Endodermal cell (in vitro differentiated cells): Measurements from ENCODE around the gene IL13RA1. TPM values are rescaled to one million over a fixed set of nuclear protein-coding genes. Genes with fewer than 3 reads are reported as not detected.

Experiments
- DNase-seq: peaks from one replicate; pipeline ENCODE4 v3.0.0-alpha.2; 2017
- H3K27ac ChIP-seq: 2 replicates; pipeline ENCODE4 v1.5.1; 2013; ENCODE audit warnings: mild to moderate bottlenecking, low read depth, low read length, moderate library complexity
- H3K27me3 ChIP-seq: 2 replicates; pipeline ENCODE4 v1.6.1; 2013; ENCODE audit warnings: mild to moderate bottlenecking, low read length, moderate library complexity; ENCODE audit not compliant: insufficient read depth, control insufficient read depth, poor library complexity, severe bottlenecking
- H3K36me3 ChIP-seq: 2 replicates; pipeline ENCODE4 v1.7.0; 2013; ENCODE audit warnings: mild to moderate bottlenecking, low read length, moderate library complexity; ENCODE audit not compliant: control insufficient read depth, insufficient read depth
- H3K4me1 ChIP-seq: one replicate; pipeline ENCODE4 v1.7.0; 2013; ENCODE audit warnings: low read length; ENCODE audit not compliant: control insufficient read depth, insufficient read depth
- H3K4me3 ChIP-seq: 2 replicates; pipeline ENCODE4 v1.5.1; 2013; ENCODE audit warnings: mild to moderate bottlenecking, low read length, moderate library complexity
- H3K9ac ChIP-seq: 2 replicates; pipeline ENCODE4 v1.6.1; 2013; ENCODE audit warnings: mild to moderate bottlenecking, low read length, moderate library complexity; ENCODE audit not compliant: poor library complexity, severe bottlenecking; ENCODE audit errors: extremely low read depth
- H3K9me3 ChIP-seq: 2 replicates; pipeline ENCODE4 v1.6.1; 2013; ENCODE audit warnings: mild to moderate bottlenecking, low read length, moderate library complexity; ENCODE audit not compliant: control insufficient read depth
- H3K27ac Mint-ChIP-seq: 2 replicates; pipeline ENCODE4 v1.8.0; 2020; ENCODE audit warnings: mixed read lengths
- H3K27me3 Mint-ChIP-seq: 2 replicates; pipeline ENCODE4 v1.8.0; 2021; ENCODE audit warnings: mild to moderate bottlenecking, mixed read lengths; ENCODE audit not compliant: insufficient read depth
- H3K36me3 Mint-ChIP-seq: 2 replicates; pipeline ENCODE4 v1.8.0; 2020; ENCODE audit warnings: low read depth, mixed read lengths
- H3K4me1 Mint-ChIP-seq: 2 replicates; pipeline ENCODE4 v1.8.0; 2020; ENCODE audit warnings: mixed read lengths
- H3K4me3 Mint-ChIP-seq: 2 replicates; pipeline ENCODE4 v1.8.0; 2020; ENCODE audit warnings: mild to moderate bottlenecking, moderate library complexity, mixed read lengths
- H3K9me3 Mint-ChIP-seq: 2 replicates; pipeline ENCODE4 v1.8.0; 2020; ENCODE audit warnings: mild to moderate bottlenecking, mixed read lengths
- WGBS, 2 experiments: methylation state at CpG; one replicate each; pipeline versions ENCODE4 v1.1.5 to v1.1.7; 2013; ENCODE audit warnings: missing lambda C conversion rate in 2 of 2, mixed read lengths in 1 of 2; ENCODE audit not compliant: insufficient coverage in 1 of 2, insufficient read length in 1 of 2; 5-methylcytosine and 5-hydroxymethylcytosine counted together
- total RNA-seq, 2 donors: library from RNA; stranded (reverse); fragmentation: NEBNext Ultra II Directional in 1 of 2; extraction: Animal tissue kit (Norgen Biotek cat#: 25700) in 1 of 2; gene quantifications; 2 replicates in 1 of 2; 3 replicates in 1 of 2; pipeline ENCODE4 v1.2.1, GENCODE V29; 2021
- TF ChIP-seq, protein P1 (sequence below): fragments of 200-600 bp; sonication (generic); conservative IDR thresholded peaks from 2 replicates; pipeline ENCODE4 v1.5.0; 2021; ENCODE audit warnings: antibody characterized with exemption, mild to moderate bottlenecking

Gene IL13RA1
- total RNA-seq, 2 donors from 2014 or later = 27.8 to 32.9 TPM

GRCh38 chrX:118780911-118781310 is 53.5 kb downstream of the IL13RA1 start:
- peaks cover 41% of the 10 kb centered on the region for H3K9me3 Mint-ChIP-seq
- Histone ChIP-seq H3K9me3 (no peaks in the 10 kb centered on the region), H3K4me1 (no peaks in the 10 kb centered on the region), H3K4me3 (no peak overlapping the region), H3K9ac (no peak overlapping the region), H3K27me3 (no peaks in the 10 kb centered on the region), H3K27ac (no peak overlapping the region), H3K36me3 (no peaks in the 10 kb centered on the region)
- H3K36me3 Mint-ChIP-seq = peaks cover 2% of the 10 kb centered on the region
- H3K4me1 Mint-ChIP-seq = no peaks in the 10 kb centered on the region
- H3K4me3 Mint-ChIP-seq = no peak overlapping the region
- WGBS, 2 experiments = 100% methylated on average over 1 of the region's 1 CpG; no CpG with 5 or more reads in 1 of the 2 experiments
- DNase-seq = no peak
- TF ChIP-seq, protein P1, sequence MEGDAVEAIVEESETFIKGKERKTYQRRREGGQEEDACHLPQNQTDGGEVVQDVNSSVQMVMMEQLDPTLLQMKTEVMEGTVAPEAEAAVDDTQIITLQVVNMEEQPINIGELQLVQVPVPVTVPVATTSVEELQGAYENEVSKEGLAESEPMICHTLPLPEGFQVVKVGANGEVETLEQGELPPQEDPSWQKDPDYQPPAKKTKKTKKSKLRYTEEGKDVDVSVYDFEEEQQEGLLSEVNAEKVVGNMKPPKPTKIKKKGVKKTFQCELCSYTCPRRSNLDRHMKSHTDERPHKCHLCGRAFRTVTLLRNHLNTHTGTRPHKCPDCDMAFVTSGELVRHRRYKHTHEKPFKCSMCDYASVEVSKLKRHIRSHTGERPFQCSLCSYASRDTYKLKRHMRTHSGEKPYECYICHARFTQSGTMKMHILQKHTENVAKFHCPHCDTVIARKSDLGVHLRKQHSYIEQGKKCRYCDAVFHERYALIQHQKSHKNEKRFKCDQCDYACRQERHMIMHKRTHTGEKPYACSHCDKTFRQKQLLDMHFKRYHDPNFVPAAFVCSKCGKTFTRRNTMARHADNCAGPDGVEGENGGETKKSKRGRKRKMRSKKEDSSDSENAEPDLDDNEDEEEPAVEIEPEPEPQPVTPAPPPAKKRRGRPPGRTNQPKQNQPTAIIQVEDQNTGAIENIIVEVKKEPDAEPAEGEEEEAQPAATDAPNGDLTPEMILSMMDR = no peak
- no peaks in the 10 kb centered on the region for H3K27me3 Mint-ChIP-seq
- H3K27ac Mint-ChIP-seq = no peak overlapping the region

DNA sequence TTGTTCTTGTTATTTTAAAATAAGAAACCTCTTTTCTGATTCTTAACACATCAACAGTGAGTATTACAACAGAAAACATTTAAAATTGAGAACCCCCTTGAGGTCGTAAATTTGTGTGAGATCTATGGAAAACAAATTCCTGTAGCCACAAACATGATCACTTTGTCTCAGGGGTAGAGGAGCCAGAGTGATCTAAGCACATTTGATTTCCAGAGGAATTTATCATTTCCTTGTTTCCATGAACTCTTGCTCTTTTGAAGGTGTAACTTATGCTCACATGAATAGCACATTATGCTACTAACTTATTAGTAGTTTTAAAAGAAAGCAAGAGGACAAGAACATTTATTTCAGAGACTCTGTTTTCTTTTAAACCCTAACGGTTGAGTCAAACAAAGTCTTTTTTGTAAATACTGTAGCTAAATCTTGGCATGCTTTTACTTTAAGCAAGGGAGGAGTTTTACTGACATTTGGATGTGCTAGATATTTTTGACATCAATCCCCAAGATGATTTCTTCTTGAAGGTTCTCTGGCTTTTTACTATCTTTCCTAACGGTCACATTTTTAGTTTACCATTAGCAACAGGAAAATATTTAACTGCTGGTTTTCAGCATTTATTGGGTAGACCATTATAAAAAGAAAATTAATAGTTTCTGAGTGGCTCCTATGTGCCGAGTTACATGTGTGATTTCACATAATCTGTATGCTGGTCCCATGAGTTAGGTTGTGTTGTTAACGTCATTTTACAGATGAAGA is 68.3 kb downstream of the IL13RA1 start:
- DNase-seq = no peak
- no peak overlapping the region for H3K4me3 ChIP-seq
- H3K4me3 Mint-ChIP-seq = no peak overlapping the region
- 91 to 100% methylated on average over 2 to 4 of the region's 5 CpGs for WGBS, 2 experiments
- TF ChIP-seq, protein P1 = no peak
- H3K36me3 Mint-ChIP-seq = peaks cover 9% of the 10 kb centered on the region
- no peak overlapping the region for H3K27ac Mint-ChIP-seq
- H3K4me1 ChIP-seq = no peaks in the 10 kb centered on the region
- no peaks in the 10 kb centered on the region for H3K9me3 ChIP-seq
- H3K27ac ChIP-seq = no peak overlapping the region
- peaks cover 54% of the 10 kb centered on the region for H3K9me3 Mint-ChIP-seq
- H3K36me3 ChIP-seq = peaks cover 7% of the 10 kb centered on the region
- no peaks in the 10 kb centered on the region for H3K27me3 Mint-ChIP-seq
- H3K9ac ChIP-seq = no peak overlapping the region
- no peaks in the 10 kb centered on the region for H3K4me1 Mint-ChIP-seq
- no peaks in the 10 kb centered on the region for H3K27me3 ChIP-seq

- H3K36me3 Mint-ChIP-seq = no peaks in the 10 kb centered on the region
- TF ChIP-seq, protein P1 = no peak
- H3K27me3 Mint-ChIP-seq = no peaks in the 10 kb centered on the region
- no peaks in the 10 kb centered on the region for H3K4me1 Mint-ChIP-seq
- no peak for DNase-seq
- peaks cover 51% of the 10 kb centered on the region for H3K9me3 Mint-ChIP-seq
- WGBS, 2 experiments = 83 to 95% methylated on average over 1 of the region's 1 CpG
- Histone ChIP-seq H3K9me3 (peaks cover 15% of the 10 kb centered on the region), H3K27ac (no peak overlapping the region), H3K9ac (no peak overlapping the region), H3K36me3 (no peaks in the 10 kb centered on the region), H3K27me3 (no peaks in the 10 kb centered on the region), H3K4me3 (no peak overlapping the region), H3K4me1 (no peaks in the 10 kb centered on the region)
- H3K27ac Mint-ChIP-seq = no peak overlapping the region
- no peak overlapping the region for H3K4me3 Mint-ChIP-seq
Measured at GRCh38 chrX:118802857-118803256, 75.5 kb downstream of the IL13RA1 start.
